Duodenal mucosa (tissue), 2 donors: ENCODE results near the gene PTPRQ.

Source experiments
- H3K27ac ChIP-seq: one replicate; pipeline ENCODE4 v1.7.0; 2013; ENCODE audit warnings: low read depth, low read length
- H3K27me3 ChIP-seq, 2 donors: one replicate each; pipeline ENCODE4 v1.7.0; 2013; ENCODE audit warnings: low read length in 2 of 2, control low read depth in 1 of 2; ENCODE audit not compliant: insufficient read depth in 2 of 2, control insufficient read depth in 1 of 2
- H3K36me3 ChIP-seq, 2 donors: one replicate each; pipeline ENCODE4 v1.7.0; 2013; ENCODE audit warnings: low read length in 2 of 2, control low read depth in 1 of 2; ENCODE audit not compliant: insufficient read depth in 2 of 2, control insufficient read depth in 1 of 2
- H3K4me1 ChIP-seq, 2 donors: one replicate each; pipeline ENCODE4 v1.7.0; 2013; ENCODE audit warnings: low read length in 2 of 2, control low read depth in 1 of 2; ENCODE audit not compliant: insufficient read depth in 2 of 2, control insufficient read depth in 1 of 2
- H3K4me3 ChIP-seq, 2 donors: one replicate each; pipeline ENCODE4 v1.7.0; 2013; ENCODE audit warnings: low read length in 2 of 2, low read depth in 1 of 2
- H3K9ac ChIP-seq, 2 donors: one replicate each; pipeline ENCODE4 v1.7.0; 2013; ENCODE audit warnings: low read length in 2 of 2, low read depth in 1 of 2
- H3K9me3 ChIP-seq, 2 donors: one replicate each; pipeline ENCODE4 v1.7.0; 2013; ENCODE audit warnings: low read length in 2 of 2, control low read depth in 1 of 2; ENCODE audit not compliant: control insufficient read depth in 1 of 2

Gene PTPRQ

DNA sequence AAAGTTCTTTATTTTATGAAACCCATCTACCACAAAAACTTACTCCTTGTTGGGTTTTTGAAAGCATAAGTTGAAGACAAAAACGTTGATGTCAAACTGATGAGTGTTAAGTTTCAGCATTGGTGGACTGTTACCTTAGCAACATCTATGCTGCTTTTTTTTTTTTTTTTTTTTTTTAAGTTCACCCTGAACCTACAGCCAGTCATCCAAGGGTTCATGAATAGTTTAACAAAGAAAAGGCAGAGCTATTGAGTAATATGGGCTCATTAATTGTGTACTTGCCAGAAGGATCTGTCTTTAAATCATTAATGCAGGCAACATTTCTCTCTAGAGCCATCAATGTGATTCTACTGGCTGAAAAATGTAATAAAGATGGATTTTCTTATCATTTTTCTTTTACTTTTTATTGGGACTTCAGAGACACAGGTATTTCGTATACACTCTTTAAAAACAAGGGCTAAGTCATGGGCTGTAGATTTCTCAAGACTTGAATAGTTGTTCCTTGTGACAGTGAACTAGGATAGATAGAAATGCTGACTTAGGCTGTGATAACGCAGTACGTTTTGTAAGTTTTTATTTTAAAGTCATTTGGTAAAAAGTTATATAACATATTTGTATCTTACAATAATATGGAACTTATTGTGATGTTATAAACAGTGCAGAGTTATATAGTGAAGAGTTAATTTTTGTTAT, at the start of gene PTPRQ:
PTPRQ (plus strand) TSS at position 262 of the 693 bp plus-strand sequence; CDS start at position 373, 111 bp downstream.
- Histone ChIP-seq H3K4me3 (no peak within 1 kb of the TSS), H3K9ac (no peak within 1 kb of the TSS), H3K4me1 (no peaks in the 10 kb centered on the region), H3K27me3 (no peaks in the 10 kb centered on the region), H3K9me3 (no peaks in the 10 kb centered on the region), H3K27ac (no peak within 1 kb of the TSS), H3K36me3 (no peaks in the 10 kb centered on the region)

DNA sequence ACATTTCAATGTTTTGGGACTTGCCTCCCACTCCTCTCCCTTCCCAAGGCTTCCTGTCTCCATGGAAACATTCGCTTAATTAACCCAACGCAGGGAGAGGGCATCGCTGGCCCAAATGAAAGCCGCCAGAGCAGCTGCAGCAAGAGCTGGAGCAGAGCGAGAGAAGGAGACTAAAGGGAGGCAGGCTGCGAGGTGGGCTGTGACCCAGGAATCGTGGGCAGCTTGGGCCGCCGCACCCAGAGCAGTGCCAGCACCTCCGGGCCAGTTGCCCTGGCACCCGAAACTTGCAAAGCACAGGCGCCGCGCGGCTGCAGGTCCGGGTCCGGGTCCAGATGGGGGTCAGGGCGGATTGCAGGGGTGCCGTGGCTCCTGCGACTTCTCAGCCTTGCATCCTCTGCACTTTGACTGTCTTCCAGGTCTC, 43.5 kb upstream of the PTPRQ start:
- Histone ChIP-seq H3K4me3 (peak overlapping the region in 1 of 2 donors; percentile 11), H3K36me3 (no peaks in the 10 kb centered on the region), H3K27ac (no peak overlapping the region), H3K4me1 (no peaks in the 10 kb centered on the region), H3K9ac (no peak overlapping the region), H3K9me3 (no peaks in the 10 kb centered on the region), H3K27me3 (no peaks in the 10 kb centered on the region)

- H3K4me3 ChIP-seq, result no peak overlapping the region
- no peak overlapping the region for H3K27ac ChIP-seq
- H3K9ac ChIP-seq, result no peak overlapping the region
- H3K9me3 ChIP-seq, result no peaks in the 10 kb centered on the region
- no peaks in the 10 kb centered on the region for H3K36me3 ChIP-seq
- no peaks in the 10 kb centered on the region for H3K4me1 ChIP-seq
- H3K27me3 ChIP-seq, result no peaks in the 10 kb centered on the region
Observed at GRCh38 chr12:80401191-80401590, 42.8 kb upstream of the PTPRQ start.

DNA sequence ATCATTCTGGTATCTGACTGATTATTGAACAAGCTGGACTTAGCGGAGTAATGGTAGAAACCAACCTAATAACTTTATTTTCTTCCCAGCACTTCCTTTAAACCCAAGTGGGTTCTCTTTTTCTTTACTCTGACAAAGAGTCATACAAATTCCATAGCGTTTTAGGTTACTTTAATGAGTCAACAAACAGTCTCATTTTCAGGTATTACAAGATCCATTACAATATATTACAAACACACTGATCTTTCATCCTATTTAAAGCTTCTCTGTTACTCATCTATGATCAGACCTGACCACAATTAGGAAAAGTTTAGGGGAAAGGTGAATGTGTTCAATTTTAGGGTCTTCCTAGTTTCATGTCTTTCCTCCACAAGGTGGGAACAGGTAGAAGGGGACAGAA, 39.4 kb upstream of the PTPRQ start:
- no peaks in the 10 kb centered on the region for H3K27me3 ChIP-seq
- no peak overlapping the region for H3K9ac ChIP-seq
- H3K4me1 ChIP-seq, result no peaks in the 10 kb centered on the region
- H3K27ac ChIP-seq, result no peak overlapping the region
- no peaks in the 10 kb centered on the region for H3K36me3 ChIP-seq
- no peaks in the 10 kb centered on the region for H3K9me3 ChIP-seq
- no peak overlapping the region for H3K4me3 ChIP-seq

- no peak overlapping the region for H3K27ac ChIP-seq
- no peak overlapping the region for H3K9ac ChIP-seq
- H3K4me1 ChIP-seq, result no peaks in the 10 kb centered on the region
- no peaks in the 10 kb centered on the region for H3K27me3 ChIP-seq
- no peak overlapping the region for H3K4me3 ChIP-seq
- no peaks in the 10 kb centered on the region for H3K9me3 ChIP-seq
- H3K36me3 ChIP-seq, result no peaks in the 10 kb centered on the region
Observed at GRCh38 chr12:80406253-80406652, 37.8 kb upstream of the PTPRQ start.

- Histone ChIP-seq H3K27me3 (no peaks in the 10 kb centered on the region), H3K36me3 (no peaks in the 10 kb centered on the region), H3K27ac (no peak overlapping the region), H3K9ac (no peak overlapping the region), H3K9me3 (no peaks in the 10 kb centered on the region), H3K4me3 (no peak overlapping the region), H3K4me1 (no peaks in the 10 kb centered on the region)
Observed at GRCh38 chr12:80411787-80412186, 32.2 kb upstream of the PTPRQ start.

DNA sequence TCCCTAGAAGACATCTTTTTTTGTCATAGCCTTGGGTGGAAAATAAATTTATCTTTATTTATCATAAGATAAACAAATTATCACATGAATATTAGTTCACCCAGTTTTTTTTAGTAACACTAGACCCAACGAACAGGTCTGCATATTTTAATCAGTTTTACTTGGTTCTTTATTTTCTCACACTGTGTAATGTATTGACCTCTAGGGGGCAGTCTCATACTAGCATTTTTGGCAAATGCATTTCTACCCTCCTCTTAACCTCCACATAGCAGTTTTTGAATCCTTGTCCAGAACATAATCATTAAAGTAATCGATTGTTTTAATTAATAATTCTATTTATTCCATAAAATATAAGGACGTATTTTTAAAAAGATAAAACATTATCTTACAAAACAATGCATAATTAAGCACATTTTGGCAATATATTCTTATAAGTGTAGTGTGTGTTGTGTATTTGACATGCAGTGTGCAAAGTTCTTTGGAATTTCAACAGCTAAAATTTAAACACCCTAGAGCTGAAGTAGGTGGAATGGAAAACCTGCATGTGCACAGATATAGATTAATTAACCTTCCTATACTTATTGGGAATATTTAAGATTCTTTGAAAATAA, 31.6 kb upstream of the PTPRQ start:
- no peaks in the 10 kb centered on the region for H3K9me3 ChIP-seq
- no peak overlapping the region for H3K4me3 ChIP-seq
- no peaks in the 10 kb centered on the region for H3K4me1 ChIP-seq
- no peak overlapping the region for H3K27ac ChIP-seq
- no peaks in the 10 kb centered on the region for H3K36me3 ChIP-seq
- H3K27me3 ChIP-seq, result no peaks in the 10 kb centered on the region
- H3K9ac ChIP-seq, result no peak overlapping the region

DNA sequence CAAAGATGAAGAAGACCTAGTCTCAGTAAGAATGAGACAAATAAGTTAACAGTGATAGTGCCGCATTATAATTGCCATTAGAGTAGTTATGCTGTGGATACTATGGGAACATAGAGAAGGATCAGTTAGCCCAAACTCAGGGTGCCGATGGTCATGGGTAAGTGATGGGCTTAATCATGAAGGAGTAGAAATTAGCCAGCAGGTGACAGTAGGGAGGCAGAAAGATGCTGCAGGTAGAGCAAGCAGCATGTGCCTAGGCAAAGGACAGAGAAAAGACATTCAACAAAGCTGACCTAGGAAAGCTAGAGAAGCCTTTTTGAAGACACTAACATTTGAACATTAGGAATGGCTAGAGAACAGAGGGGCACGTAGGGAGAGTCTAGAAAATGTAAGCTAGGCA, 30.6 kb upstream of the PTPRQ start:
- no peaks in the 10 kb centered on the region for H3K27me3 ChIP-seq
- no peaks in the 10 kb centered on the region for H3K9me3 ChIP-seq
- H3K36me3 ChIP-seq, result no peaks in the 10 kb centered on the region
- no peak overlapping the region for H3K4me3 ChIP-seq
- H3K4me1 ChIP-seq, result no peaks in the 10 kb centered on the region
- no peak overlapping the region for H3K27ac ChIP-seq
- H3K9ac ChIP-seq, result no peak overlapping the region

GRCh38 chr12:80415466-80415865, 28.6 kb upstream of the PTPRQ start:
- no peaks in the 10 kb centered on the region for H3K9me3 ChIP-seq
- H3K27ac ChIP-seq, result no peak overlapping the region
- H3K9ac ChIP-seq, result no peak overlapping the region
- H3K4me3 ChIP-seq, result no peak overlapping the region
- H3K4me1 ChIP-seq, result no peaks in the 10 kb centered on the region
- no peaks in the 10 kb centered on the region for H3K36me3 ChIP-seq
- no peaks in the 10 kb centered on the region for H3K27me3 ChIP-seq

GRCh38 chr12:80419644-80420043, 24.4 kb upstream of the PTPRQ start:
- Histone ChIP-seq H3K27me3 (no peaks in the 10 kb centered on the region), H3K36me3 (no peaks in the 10 kb centered on the region), H3K4me1 (no peaks in the 10 kb centered on the region), H3K27ac (no peak overlapping the region), H3K4me3 (no peak overlapping the region), H3K9ac (no peak overlapping the region), H3K9me3 (no peaks in the 10 kb centered on the region)
